T-helper 9 cell (primary cell): Measurements from ENCODE around the gene SPON2.
A peak's percentile ranks its signal among the peaks of the same experiment; 100 is the strongest.

ENCODE experiments used
- DNase-seq: peaks from one replicate; pipeline ENCODE4 v3.0.0-alpha.2; 2020

SPON2 gene

GRCh38 chr4:1208266-1208961, 36.0 kb upstream of the SPON2 start:
- no peak for DNase-seq

GRCh38 chr4:1207603-1208265, 35.4 kb upstream of the SPON2 start:
- DNase-seq, result no peak

- DNase-seq, result no peak
Measured at GRCh38 chr4:1207157-1207470, 34.7 kb upstream of the SPON2 start.

- no peak for DNase-seq
Measured at GRCh38 chr4:1206299-1207156, 34.1 kb upstream of the SPON2 start.

- DNase-seq, result no peak
Measured at GRCh38 chr4:1205586-1206298, 33.4 kb upstream of the SPON2 start.

GRCh38 chr4:1204828-1205585, 32.6 kb upstream of the SPON2 start:
- DNase-seq, result no peak

- DNase-seq, result no peak
Measured at GRCh38 chr4:1204286-1204827, 32.0 kb upstream of the SPON2 start.

- no peak for DNase-seq
Measured at GRCh38 chr4:1203026-1203616, 30.7 kb upstream of the SPON2 start.

GRCh38 chr4:1202526-1203011, 30.2 kb upstream of the SPON2 start:
- no peak for DNase-seq

GRCh38 chr4:1201851-1202525, 29.6 kb upstream of the SPON2 start:
- DNase-seq, result peak; percentile 77

GRCh38 chr4:1200425-1201035, 28.1 kb upstream of the SPON2 start:
- no peak for DNase-seq

- DNase-seq, result no peak
Measured at GRCh38 chr4:1199556-1200331, 27.4 kb upstream of the SPON2 start.

GRCh38 chr4:1198098-1198844, 25.9 kb upstream of the SPON2 start:
- no peak for DNase-seq

- no peak for DNase-seq
Measured at GRCh38 chr4:1196421-1197183, 24.2 kb upstream of the SPON2 start.

GRCh38 chr4:1195891-1196401, 23.6 kb upstream of the SPON2 start:
- no peak for DNase-seq

GRCh38 chr4:1195109-1195671, 22.8 kb upstream of the SPON2 start:
- no peak for DNase-seq
